ENCODE measurements around the gene ACKR1.

Gene ACKR1

DNA sequence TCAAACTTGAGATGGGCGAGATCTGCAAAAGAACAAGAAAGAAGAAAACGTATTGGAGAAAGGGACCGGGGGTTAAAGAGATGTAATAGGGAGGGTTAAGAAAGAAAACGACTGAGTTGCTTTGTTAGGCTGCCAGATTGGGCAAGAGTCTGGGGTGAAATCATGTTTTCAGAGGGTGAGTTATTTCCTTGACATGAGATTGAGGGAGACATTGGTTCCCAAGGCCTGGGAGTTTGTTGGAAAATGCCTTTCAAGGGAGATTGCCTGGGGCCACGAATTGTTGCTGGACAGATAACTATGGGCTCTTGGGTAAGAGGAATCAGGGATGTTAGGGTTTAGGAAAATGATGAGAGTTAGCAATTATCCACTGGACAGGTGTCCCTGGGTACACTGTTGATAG, 34.0 kb upstream of the ACKR1 start:
- DNase-seq (ENCODE audit: low read depth), result no peak
- no peak overlapping the region for H3K4me3 ChIP-seq (ENCODE audit: low read depth, low read length)
- TF ChIP-seq, protein P1, sequence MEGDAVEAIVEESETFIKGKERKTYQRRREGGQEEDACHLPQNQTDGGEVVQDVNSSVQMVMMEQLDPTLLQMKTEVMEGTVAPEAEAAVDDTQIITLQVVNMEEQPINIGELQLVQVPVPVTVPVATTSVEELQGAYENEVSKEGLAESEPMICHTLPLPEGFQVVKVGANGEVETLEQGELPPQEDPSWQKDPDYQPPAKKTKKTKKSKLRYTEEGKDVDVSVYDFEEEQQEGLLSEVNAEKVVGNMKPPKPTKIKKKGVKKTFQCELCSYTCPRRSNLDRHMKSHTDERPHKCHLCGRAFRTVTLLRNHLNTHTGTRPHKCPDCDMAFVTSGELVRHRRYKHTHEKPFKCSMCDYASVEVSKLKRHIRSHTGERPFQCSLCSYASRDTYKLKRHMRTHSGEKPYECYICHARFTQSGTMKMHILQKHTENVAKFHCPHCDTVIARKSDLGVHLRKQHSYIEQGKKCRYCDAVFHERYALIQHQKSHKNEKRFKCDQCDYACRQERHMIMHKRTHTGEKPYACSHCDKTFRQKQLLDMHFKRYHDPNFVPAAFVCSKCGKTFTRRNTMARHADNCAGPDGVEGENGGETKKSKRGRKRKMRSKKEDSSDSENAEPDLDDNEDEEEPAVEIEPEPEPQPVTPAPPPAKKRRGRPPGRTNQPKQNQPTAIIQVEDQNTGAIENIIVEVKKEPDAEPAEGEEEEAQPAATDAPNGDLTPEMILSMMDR (IDR thresholded peaks at IDR 0.05; ENCODE audit: low read depth, low read length, missing control alignments), result no peak

DNA sequence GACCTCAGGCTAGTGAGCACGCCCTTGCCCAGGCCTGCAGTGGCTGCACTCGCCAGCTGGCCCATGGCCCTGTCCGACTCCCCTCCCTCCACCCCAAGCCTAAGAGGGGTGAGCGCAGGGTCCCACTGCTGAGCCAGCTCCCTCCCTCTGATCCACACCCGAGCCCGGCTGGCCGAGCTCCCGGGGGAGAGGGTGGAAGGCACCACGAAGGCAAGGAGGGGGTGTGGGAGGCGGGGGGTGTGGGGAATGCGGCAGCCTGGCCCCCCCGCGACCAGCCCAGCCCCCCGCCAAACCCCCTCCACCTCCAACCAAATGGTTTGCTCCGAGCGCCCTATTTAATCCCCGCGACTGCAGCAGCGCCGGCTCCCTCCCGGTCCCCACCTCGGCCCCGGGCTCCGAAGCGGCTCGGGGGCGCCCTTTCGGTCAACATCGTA, 33.4 kb upstream of the ACKR1 start, which contains the start of gene CADM3:
CADM3 (plus strand) TSS at position 362 of the 434 bp plus-strand sequence. CDS start 151 bp downstream, outside the sequence.
- DNase-seq (ENCODE audit: low read depth), result no peak
- H3K4me3 ChIP-seq (ENCODE audit: low read depth, low read length), result no peak within 1 kb of the TSS
- TF ChIP-seq, protein P1 (IDR thresholded peaks at IDR 0.05; ENCODE audit: low read depth, low read length, missing control alignments), result no peak

DNA sequence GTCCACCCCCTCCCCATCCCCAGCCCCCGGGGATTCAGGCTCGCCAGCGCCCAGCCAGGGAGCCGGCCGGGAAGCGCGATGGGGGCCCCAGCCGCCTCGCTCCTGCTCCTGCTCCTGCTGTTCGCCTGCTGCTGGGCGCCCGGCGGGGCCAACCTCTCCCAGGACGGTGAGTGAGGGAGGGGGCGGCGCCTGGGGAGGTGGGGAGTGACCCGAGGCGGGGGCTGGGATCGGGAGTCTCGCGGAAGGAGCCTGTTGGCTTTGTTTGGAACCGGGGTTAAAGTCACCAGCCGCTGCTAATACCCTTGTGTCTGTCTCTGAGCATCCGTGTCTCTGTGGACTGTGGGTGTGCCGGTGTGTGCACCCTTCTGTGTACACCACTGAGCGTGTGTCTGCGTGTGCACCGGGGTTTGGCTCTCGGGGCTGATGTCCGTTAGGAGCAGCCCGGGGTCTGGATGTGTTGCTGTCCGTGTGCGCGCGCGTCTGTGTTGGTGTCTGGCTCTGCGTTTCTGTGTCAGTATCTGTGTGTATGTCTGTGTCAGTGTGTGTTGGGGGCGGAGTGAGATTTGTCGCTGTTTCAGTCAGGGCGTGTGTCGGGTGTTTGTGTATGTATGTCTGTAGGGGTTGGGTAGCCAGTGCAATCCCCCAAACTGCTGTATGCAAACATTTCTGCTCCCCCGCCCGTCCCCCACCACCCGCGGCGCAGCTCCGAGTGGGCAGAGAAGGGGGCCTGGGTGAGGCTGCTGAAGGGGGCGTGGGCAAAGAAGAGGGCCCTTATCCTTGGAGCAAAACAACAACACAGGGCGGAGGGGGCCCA, 32.8 kb upstream of the ACKR1 start:
- TF ChIP-seq, protein P1 (IDR thresholded peaks at IDR 0.05; ENCODE audit: low read depth, low read length, missing control alignments), result no peak
- no peak overlapping the region for H3K4me3 ChIP-seq (ENCODE audit: low read depth, low read length)
- no peak for DNase-seq (ENCODE audit: low read depth)

- DNase-seq (ENCODE audit: low read depth), result no peak
- TF ChIP-seq, protein P1 (IDR thresholded peaks at IDR 0.05; ENCODE audit: low read depth, low read length, missing control alignments), result no peak
- no peak overlapping the region for H3K4me3 ChIP-seq (ENCODE audit: low read depth, low read length)
Observed at GRCh38 chr1:159172614-159173291, 31.9 kb upstream of the ACKR1 start.

GRCh38 chr1:159173320-159173719, 31.4 kb upstream of the ACKR1 start:
- no peak overlapping the region for H3K4me3 ChIP-seq (ENCODE audit: low read depth, low read length)
- TF ChIP-seq, protein P1 (IDR thresholded peaks at IDR 0.05; ENCODE audit: low read depth, low read length, missing control alignments), result no peak
- no peak for DNase-seq (ENCODE audit: low read depth)

GRCh38 chr1:159175571-159175970, 29.1 kb upstream of the ACKR1 start:
- DNase-seq (ENCODE audit: low read depth), result no peak
- no peak overlapping the region for H3K4me3 ChIP-seq (ENCODE audit: low read depth, low read length)
- TF ChIP-seq, protein P1 (IDR thresholded peaks at IDR 0.05; ENCODE audit: low read depth, low read length, missing control alignments), result no peak

Data from GM12864 (cell line).